ENCODE data around the gene KCNQ5. TPM values are rescaled to one million over a fixed set of nuclear protein-coding genes. Genes with fewer than 3 reads are reported as not detected.

Gene KCNQ5
- total RNA-seq, 3 donors from 2014 or later (not counting 1 experiment from before 2014, with no cell fraction given): 8.2 to 9.7 (median 8.7) TPM

DNA sequence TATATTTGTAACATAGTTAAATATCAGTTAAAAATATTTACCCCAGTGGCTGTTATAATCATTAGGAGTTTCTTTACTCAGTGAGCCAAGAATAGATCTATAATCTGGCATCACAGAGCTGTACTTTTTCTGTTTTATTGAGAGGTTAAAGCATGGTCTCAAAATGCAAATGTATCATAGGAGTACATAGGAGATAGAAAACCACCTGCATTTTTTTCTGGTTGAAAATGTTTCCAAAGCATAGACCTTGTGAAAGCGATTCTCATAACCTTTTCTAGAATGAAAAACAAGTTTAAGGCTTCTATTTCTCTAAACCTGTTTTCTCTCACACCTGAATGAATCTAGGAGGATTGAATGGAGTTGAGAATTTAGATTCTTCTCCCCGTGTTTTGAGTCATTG, 14.4 kb downstream of the KCNQ5 start:
- no peaks in the 10 kb centered on the region for H3K27me3 Mint-ChIP-seq (ENCODE audit: low read depth in 2 of 2)
- no peak overlapping the region for H3K27ac Mint-ChIP-seq
- H3K27me3 ChIP-seq (ENCODE audit: control insufficient read depth, insufficient read depth, low read length): no peaks in the 10 kb centered on the region
- H3K9me3 Mint-ChIP-seq: no peaks in the 10 kb centered on the region
- peaks cover 3 to 5% of the 10 kb centered on the region in 2 donors for H3K4me1 Mint-ChIP-seq
- H3K4me1 ChIP-seq (ENCODE audit: control insufficient read depth, insufficient read depth, low read length): no peaks in the 10 kb centered on the region
- intact Hi-C loops (cut with micrococcal nuclease): no loop called here
- DNase-seq (no peak), ATAC-seq (no peak)
- no peaks in the 10 kb centered on the region for H3K36me3 ChIP-seq (ENCODE audit: control insufficient read depth, insufficient read depth, low read length)
- H3K4me3 ChIP-seq (ENCODE audit: low read length): no peak overlapping the region
- no CpG with 5 or more reads among the region's 2 CpGs for WGBS (ENCODE audit: insufficient coverage)
- H3K36me3 Mint-ChIP-seq: no peaks in the 10 kb centered on the region
- H3K27ac ChIP-seq (ENCODE audit: low read length): no peak overlapping the region
- H3K9me3 ChIP-seq (ENCODE audit: control insufficient read depth, insufficient read depth, low read length): no peaks in the 10 kb centered on the region
- TF ChIP-seq, protein P1, sequence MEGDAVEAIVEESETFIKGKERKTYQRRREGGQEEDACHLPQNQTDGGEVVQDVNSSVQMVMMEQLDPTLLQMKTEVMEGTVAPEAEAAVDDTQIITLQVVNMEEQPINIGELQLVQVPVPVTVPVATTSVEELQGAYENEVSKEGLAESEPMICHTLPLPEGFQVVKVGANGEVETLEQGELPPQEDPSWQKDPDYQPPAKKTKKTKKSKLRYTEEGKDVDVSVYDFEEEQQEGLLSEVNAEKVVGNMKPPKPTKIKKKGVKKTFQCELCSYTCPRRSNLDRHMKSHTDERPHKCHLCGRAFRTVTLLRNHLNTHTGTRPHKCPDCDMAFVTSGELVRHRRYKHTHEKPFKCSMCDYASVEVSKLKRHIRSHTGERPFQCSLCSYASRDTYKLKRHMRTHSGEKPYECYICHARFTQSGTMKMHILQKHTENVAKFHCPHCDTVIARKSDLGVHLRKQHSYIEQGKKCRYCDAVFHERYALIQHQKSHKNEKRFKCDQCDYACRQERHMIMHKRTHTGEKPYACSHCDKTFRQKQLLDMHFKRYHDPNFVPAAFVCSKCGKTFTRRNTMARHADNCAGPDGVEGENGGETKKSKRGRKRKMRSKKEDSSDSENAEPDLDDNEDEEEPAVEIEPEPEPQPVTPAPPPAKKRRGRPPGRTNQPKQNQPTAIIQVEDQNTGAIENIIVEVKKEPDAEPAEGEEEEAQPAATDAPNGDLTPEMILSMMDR (IDR thresholded peaks at IDR 0.05): no peak
- no peak overlapping the region for H3K4me3 Mint-ChIP-seq

DNA sequence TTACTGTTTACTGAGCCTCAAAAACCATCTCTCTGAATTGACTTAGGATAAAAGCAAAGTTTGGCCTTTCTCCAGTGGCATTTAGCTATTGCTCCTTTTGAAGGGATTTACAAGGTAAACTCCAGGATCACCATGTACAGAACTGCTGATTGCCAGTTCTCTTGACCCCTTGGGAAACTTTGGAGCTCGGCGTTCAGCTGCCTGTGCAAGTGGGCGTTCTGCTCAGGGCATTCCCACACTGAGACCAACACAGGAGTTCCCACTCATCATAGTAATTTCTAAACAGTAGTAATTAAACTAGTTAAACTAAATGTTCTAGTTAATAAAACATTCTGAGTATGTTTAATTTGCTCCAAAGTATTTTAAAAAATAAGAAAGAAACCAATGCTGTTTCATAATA, 14.9 kb downstream of the KCNQ5 start:
- DNase-seq: no peak
- Mint-ChIP-seq H3K27me3 (ENCODE audit: low read depth in 2 of 2) (no peaks in the 10 kb centered on the region), H3K27ac (no peak overlapping the region), H3K4me1 (no peaks in the 10 kb centered on the region), H3K4me3 (no peak overlapping the region), H3K36me3 (no peaks in the 10 kb centered on the region), H3K9me3 (no peaks in the 10 kb centered on the region)
- TF ChIP-seq, protein P1 (IDR thresholded peaks at IDR 0.05): no peak
- Histone ChIP-seq H3K9me3 (ENCODE audit: control insufficient read depth, insufficient read depth, low read length) (no peaks in the 10 kb centered on the region), H3K36me3 (ENCODE audit: control insufficient read depth, insufficient read depth, low read length) (no peaks in the 10 kb centered on the region), H3K27ac (ENCODE audit: low read length) (no peak overlapping the region), H3K27me3 (ENCODE audit: control insufficient read depth, insufficient read depth, low read length) (no peaks in the 10 kb centered on the region), H3K4me3 (ENCODE audit: low read length) (no peak overlapping the region), H3K4me1 (ENCODE audit: control insufficient read depth, insufficient read depth, low read length) (no peaks in the 10 kb centered on the region)
- intact Hi-C loops (cut with micrococcal nuclease): no loop called here
- WGBS (ENCODE audit: insufficient coverage): 100% methylated on average over 3 of the region's 3 CpGs
- no peak for ATAC-seq

DNA sequence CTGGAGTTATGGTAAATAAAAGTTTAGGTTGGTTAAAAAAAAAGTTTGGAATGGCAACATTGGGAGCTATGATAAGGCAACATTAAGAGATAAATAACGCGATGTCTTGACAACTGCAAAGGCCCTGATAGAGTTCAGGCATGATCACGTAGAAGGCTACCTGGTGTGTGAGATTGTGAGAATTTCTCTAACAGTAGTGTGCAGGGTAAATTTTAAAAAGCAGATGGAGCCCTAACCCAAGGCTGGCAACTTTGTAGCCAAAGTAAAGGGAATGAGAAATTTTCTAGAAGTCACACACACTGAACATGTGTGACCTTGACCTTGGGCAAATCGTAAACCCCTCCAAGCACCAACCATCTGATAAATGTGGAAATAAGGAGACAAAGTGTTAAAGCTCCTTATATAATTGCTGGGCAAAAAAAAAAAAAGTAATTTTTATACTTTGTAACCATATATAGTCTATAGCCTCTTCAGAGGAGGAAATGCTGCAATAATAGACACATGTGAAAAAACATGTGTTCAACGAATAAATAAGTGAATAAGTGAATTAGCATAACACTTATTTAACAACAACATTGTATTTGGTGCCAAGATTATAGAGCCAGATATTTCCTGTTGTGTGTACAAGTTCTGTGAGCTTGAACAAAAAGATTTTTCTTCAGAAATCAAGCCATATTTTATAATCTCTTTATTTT, 18.2 kb downstream of the KCNQ5 start:
- TF ChIP-seq, protein P1 (IDR thresholded peaks at IDR 0.05): no peak
- no peak overlapping the region for H3K4me3 ChIP-seq (ENCODE audit: low read length)
- H3K27me3 ChIP-seq (ENCODE audit: control insufficient read depth, insufficient read depth, low read length): no peaks in the 10 kb centered on the region
- Mint-ChIP-seq H3K36me3 (no peaks in the 10 kb centered on the region), H3K27me3 (ENCODE audit: low read depth in 2 of 2) (no peaks in the 10 kb centered on the region), H3K27ac (no peak overlapping the region), H3K4me3 (no peak overlapping the region), H3K4me1 (peaks cover 5% of the 10 kb centered on the region in 2 donors), H3K9me3 (no peaks in the 10 kb centered on the region)
- ATAC-seq (no peak), DNase-seq (no peak)
- no peaks in the 10 kb centered on the region for H3K9me3 ChIP-seq (ENCODE audit: control insufficient read depth, insufficient read depth, low read length)
- intact Hi-C loops (cut with micrococcal nuclease): no loop called here
- WGBS (ENCODE audit: insufficient coverage): 96% methylated on average over 3 of the region's 5 CpGs
- no peaks in the 10 kb centered on the region for H3K36me3 ChIP-seq (ENCODE audit: control insufficient read depth, insufficient read depth, low read length)
- H3K27ac ChIP-seq (ENCODE audit: low read length): no peak overlapping the region
- H3K4me1 ChIP-seq (ENCODE audit: control insufficient read depth, insufficient read depth, low read length): no peaks in the 10 kb centered on the region

DNA sequence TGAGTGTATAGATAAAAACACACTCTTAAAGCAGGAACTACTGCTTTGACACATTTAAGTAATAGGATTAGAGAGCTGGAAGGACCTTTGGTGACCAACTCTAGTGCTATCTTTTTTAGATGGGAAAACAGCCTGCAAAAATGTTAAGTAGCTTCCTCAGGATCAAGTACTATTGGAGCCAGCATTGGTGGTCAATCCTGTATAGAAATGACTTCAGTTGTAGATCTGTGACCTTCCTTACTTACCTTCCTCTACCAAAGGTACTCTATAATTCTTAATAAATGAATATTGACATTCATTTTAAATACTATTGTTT, 18.7 kb downstream of the KCNQ5 start:
- Histone ChIP-seq H3K36me3 (ENCODE audit: control insufficient read depth, insufficient read depth, low read length) (no peaks in the 10 kb centered on the region), H3K27me3 (ENCODE audit: control insufficient read depth, insufficient read depth, low read length) (no peaks in the 10 kb centered on the region), H3K9me3 (ENCODE audit: control insufficient read depth, insufficient read depth, low read length) (no peaks in the 10 kb centered on the region), H3K27ac (ENCODE audit: low read length) (no peak overlapping the region), H3K4me3 (ENCODE audit: low read length) (no peak overlapping the region), H3K4me1 (ENCODE audit: control insufficient read depth, insufficient read depth, low read length) (no peaks in the 10 kb centered on the region)
- Mint-ChIP-seq H3K27ac (no peak overlapping the region), H3K4me1 (peaks cover 5% of the 10 kb centered on the region in 2 donors), H3K27me3 (ENCODE audit: low read depth in 2 of 2) (no peaks in the 10 kb centered on the region), H3K36me3 (no peaks in the 10 kb centered on the region), H3K9me3 (no peaks in the 10 kb centered on the region), H3K4me3 (no peak overlapping the region)
- DNase-seq (no peak), ATAC-seq (no peak)
- intact Hi-C loops (cut with micrococcal nuclease): no loop called here
- TF ChIP-seq, protein P1 (IDR thresholded peaks at IDR 0.05): no peak
